Natural killer cell treated with Interleukin-12 subunit alpha and Interleukin-12 subunit beta and Interleukin-15 and Interleukin-18, amount 100 ng/mL, for 72 hours (primary cell): ENCODE results near the gene WNT8A. TPM values are rescaled to one million over a fixed set of nuclear protein-coding genes. Genes with fewer than 3 reads are reported as not detected.
"Not testable (repeated sequence)": the region's sequence is repeated elsewhere in the genome, so short reads cannot be mapped to it uniquely, and the experiment has no call there.

Experiments
- ATAC-seq, 2 donors: fragments of 150-1000 bp; cut with Tn5 transposase in 1 of 2; sonication (Bioruptor Pico), chemical (Tn5 transposase) in 1 of 2; 2 replicates each; pipeline ENCODE4 v1.10.0; 2021
- DNase-seq: peaks from one replicate; pipeline ENCODE4 v3.0.0; 2022; ENCODE audit warnings: low spot score
- H3K27ac Mint-ChIP-seq, 2 donors: 1 replicate in 1 of 2; 2 replicates in 1 of 2; pipeline ENCODE4 v1.8.0; 2022; ENCODE audit warnings: mixed read lengths in 2 of 2, mild to moderate bottlenecking in 1 of 2, moderate library complexity in 1 of 2
- H3K27me3 Mint-ChIP-seq, 2 donors: 1 replicate in 1 of 2; 2 replicates in 1 of 2; pipeline ENCODE4 v1.8.0; 2022; ENCODE audit warnings: mixed read lengths in 2 of 2
- H3K36me3 Mint-ChIP-seq: one replicate; pipeline ENCODE4 v1.8.0; 2022; ENCODE audit warnings: mixed read lengths
- H3K4me1 Mint-ChIP-seq, 2 donors: 1 replicate in 1 of 2; 2 replicates in 1 of 2; pipeline ENCODE4 v1.8.0; 2022; ENCODE audit warnings: low read depth in 2 of 2, mixed read lengths in 2 of 2, mild to moderate bottlenecking in 1 of 2
- H3K4me3 Mint-ChIP-seq: one replicate; pipeline ENCODE4 v1.8.0; 2022; ENCODE audit warnings: mixed read lengths
- H3K9me3 Mint-ChIP-seq: 2 replicates; pipeline ENCODE4 v1.8.0; 2022; ENCODE audit warnings: mixed read lengths
- total RNA-seq, 2 donors: library from RNA; stranded (reverse); gene quantifications; one replicate each; pipeline ENCODE4 v1.2.3, GENCODE V29; 2022

WNT8A gene
- total RNA-seq: not detected

DNA sequence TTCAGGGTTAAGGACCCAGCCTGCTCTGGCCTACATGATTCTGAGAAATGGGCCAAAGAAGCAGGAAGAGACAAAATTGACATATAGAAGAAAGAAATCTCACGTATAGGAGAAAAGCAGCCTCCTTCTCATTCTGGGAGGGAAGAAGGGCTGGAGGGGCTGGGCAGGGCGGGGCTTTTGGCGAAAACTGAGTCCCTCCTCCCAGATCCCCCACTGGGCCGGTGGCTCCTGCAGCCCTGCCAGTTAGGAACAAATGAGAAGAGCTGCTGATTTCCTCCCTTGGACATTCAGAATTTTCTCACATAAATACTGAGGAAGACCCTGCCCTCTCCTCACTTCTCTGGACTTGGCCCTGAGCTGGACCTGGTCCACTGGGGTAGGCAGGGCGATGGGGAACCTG lies at the start of gene WNT8A:
Gene WNT8A, plus strand, starts transcription at position 332 of the 400 bp plus-strand sequence. CDS start 95 bp downstream, outside the sequence.
- H3K27me3 Mint-ChIP-seq: peaks cover 0 to 6% of the 10 kb centered on the region in 2 donors
- DNase-seq (no peak), ATAC-seq (no peak)
- no peak within 1 kb of the TSS for H3K27ac Mint-ChIP-seq
- no peaks in the 10 kb centered on the region for H3K9me3 Mint-ChIP-seq
- no peak within 1 kb of the TSS for H3K4me3 Mint-ChIP-seq
- no peaks in the 10 kb centered on the region for H3K36me3 Mint-ChIP-seq
- H3K4me1 Mint-ChIP-seq: no peaks in the 10 kb centered on the region

DNA sequence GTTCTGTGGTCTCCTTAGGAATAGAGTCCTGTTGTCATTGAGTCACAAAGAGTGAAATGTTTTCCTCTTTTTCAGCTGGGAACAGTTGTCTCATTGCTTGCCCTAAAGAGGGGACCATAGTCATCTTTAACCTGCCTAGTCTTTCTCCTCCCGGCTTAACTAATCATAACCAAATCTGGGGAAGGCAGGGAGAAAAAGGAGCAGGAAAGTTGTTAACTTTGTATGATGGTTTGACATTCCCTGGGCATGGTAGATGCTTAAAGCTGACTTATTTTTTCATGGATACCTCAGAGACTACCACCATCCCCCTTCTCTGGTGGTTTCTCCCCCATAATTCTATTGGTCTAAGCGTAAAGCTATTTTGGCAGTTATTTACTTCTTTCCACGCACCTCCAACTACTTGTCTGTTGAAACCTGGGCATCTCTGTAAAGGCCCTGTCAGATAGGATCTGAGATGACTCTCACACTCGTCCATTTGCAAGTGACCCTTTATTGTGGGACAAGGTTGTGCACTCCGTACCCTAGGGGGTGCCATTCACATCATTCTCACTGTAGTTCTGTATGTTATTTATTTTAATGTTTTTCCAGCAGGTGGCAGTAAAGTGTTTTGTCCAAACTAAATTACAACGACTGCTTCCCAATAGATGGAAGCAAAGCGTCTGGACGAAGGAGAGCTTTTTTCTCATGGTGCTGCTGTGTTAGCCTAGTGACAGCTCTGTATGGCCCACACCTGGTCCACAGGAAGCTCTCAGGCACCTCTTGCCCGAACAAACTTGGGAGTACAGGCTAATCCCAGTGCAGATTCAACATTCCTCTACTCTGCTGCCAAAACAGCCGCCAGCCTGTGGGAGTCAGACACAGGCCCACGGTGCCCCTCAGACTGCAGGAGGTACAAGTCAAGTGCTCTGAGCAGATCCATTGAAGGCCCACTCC lies 48.0 kb upstream of the WNT8A start:
- ATAC-seq: peak; percentile 68 to 71
- Mint-ChIP-seq H3K9me3 (no peaks in the 10 kb centered on the region), H3K27ac (no peak overlapping the region), H3K27me3 (no peaks in the 10 kb centered on the region), H3K36me3 (peaks cover 6% of the 10 kb centered on the region), H3K4me3 (peak overlapping the region; percentile 19), H3K4me1 (peaks cover 22% of the 10 kb centered on the region in 2 donors)
- peak; percentile 76 for DNase-seq

DNA sequence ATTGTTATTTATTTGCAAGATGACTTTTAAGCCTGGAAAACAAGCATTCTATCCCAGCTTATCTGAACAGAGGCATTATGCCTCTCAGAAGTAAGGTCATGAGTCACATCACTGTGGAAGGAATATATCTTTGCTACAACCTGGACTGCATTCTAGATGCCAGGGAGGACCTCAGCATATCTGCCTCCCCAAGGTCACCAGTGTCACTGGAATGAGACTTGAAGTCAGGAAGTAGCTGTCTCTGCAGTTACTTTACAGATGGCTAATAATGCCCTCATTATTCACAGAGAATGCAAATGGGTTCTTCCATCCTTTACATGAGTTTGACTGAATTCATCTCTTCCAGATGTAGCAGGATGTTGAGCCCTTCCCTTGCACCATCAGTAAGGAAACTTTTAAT lies 46.6 kb upstream of the WNT8A start:
- Mint-ChIP-seq H3K27me3 (peaks cover 0 to 3% of the 10 kb centered on the region in 2 donors), H3K36me3 (no peaks in the 10 kb centered on the region), H3K27ac (no peak overlapping the region), H3K4me1 (peaks cover 8 to 12% of the 10 kb centered on the region in 2 donors), H3K4me3 (no peak overlapping the region), H3K9me3 (no peaks in the 10 kb centered on the region)
- ATAC-seq (no peak), DNase-seq (no peak)

- Mint-ChIP-seq H3K9me3 (no peaks in the 10 kb centered on the region), H3K4me3 (no peak overlapping the region), H3K36me3 (no peaks in the 10 kb centered on the region), H3K4me1 (peaks cover 7 to 11% of the 10 kb centered on the region in 2 donors), H3K27ac (peak overlapping the region in 1 of 2 donors; percentile 14), H3K27me3 (peaks cover 0 to 3% of the 10 kb centered on the region in 2 donors)
- ATAC-seq (no peak), DNase-seq (no peak)
These were observed 45.8 kb upstream of the WNT8A start for GRCh38 chr5:138037907-138038633.

DNA sequence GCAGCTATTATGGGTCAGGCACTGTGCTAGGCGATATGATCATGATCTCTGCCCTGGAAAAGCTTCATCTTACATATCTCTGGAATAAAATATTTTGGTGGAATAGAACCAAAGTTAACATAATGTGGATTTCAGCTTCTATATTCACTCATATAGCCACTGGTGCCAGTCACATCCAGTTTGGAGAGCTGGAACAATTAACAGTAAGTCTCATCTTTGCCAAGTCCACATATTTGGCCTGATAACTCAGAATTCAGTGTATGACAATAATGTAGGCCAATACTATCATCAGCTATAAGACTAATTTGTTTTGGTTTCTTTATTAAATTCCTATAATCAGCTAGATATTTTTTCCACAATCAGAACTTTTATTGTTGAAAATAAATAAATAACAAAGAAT lies 45.0 kb upstream of the WNT8A start:
- H3K27ac Mint-ChIP-seq: no peak overlapping the region
- no peaks in the 10 kb centered on the region for H3K9me3 Mint-ChIP-seq
- ATAC-seq: no peak
- DNase-seq: no peak
- H3K4me1 Mint-ChIP-seq: peaks cover 6 to 7% of the 10 kb centered on the region in 2 donors
- no peak overlapping the region for H3K4me3 Mint-ChIP-seq
- peaks cover 0 to 3% of the 10 kb centered on the region in 2 donors for H3K27me3 Mint-ChIP-seq
- no peaks in the 10 kb centered on the region for H3K36me3 Mint-ChIP-seq

GRCh38 chr5:138045283-138045682 lies 38.5 kb upstream of the WNT8A start:
- not testable (repeated sequence) for H3K27me3 Mint-ChIP-seq, H3K27ac Mint-ChIP-seq

GRCh38 chr5:138051441-138052296 lies 32.2 kb upstream of the WNT8A start:
- H3K4me3 Mint-ChIP-seq: no peak overlapping the region
- H3K27me3 Mint-ChIP-seq: peaks cover 0 to 5% of the 10 kb centered on the region in 2 donors
- H3K4me1 Mint-ChIP-seq: no peaks in the 10 kb centered on the region
- no peaks in the 10 kb centered on the region for H3K9me3 Mint-ChIP-seq
- ATAC-seq (no peak), DNase-seq (no peak)
- H3K36me3 Mint-ChIP-seq: no peaks in the 10 kb centered on the region
- no peak overlapping the region for H3K27ac Mint-ChIP-seq

More at GRCh38 chr5:138045283-138045682, 38.5 kb upstream of the WNT8A start:
- H3K36me3 Mint-ChIP-seq, H3K9me3 Mint-ChIP-seq, DNase-seq, H3K4me3 Mint-ChIP-seq, H3K4me1 Mint-ChIP-seq, ATAC-seq: not testable (repeated sequence)

GRCh38 chr5:138052718-138053117 lies 31.1 kb upstream of the WNT8A start:
- H3K36me3 Mint-ChIP-seq, DNase-seq, H3K27me3 Mint-ChIP-seq, H3K9me3 Mint-ChIP-seq, H3K27ac Mint-ChIP-seq, H3K4me1 Mint-ChIP-seq, ATAC-seq, H3K4me3 Mint-ChIP-seq: not testable (repeated sequence)

DNA sequence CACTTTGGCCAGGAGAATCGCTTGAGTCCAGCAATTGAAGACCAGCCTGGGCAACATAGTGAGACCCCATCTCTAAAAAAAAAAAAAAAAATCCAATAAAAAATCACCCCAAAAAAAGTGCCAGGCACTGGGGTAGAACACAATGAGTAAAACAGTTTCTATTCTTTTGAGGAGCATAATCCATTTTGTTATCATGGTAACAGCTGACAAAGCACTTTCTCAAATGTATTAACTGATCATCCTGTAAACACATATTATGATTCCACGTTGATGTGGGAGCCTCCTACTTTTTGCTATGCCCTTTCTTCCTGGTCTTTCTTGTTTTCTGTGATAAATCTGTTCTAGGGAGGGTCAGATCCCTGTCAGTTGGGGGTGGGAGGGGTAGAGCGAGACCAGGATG lies 30.3 kb upstream of the WNT8A start:
- Mint-ChIP-seq H3K27ac (no peak overlapping the region), H3K36me3 (no peaks in the 10 kb centered on the region), H3K27me3 (peaks cover 0 to 5% of the 10 kb centered on the region in 2 donors), H3K4me1 (no peaks in the 10 kb centered on the region), H3K4me3 (no peak overlapping the region), H3K9me3 (no peaks in the 10 kb centered on the region)
- DNase-seq: no peak
- no peak for ATAC-seq

DNA sequence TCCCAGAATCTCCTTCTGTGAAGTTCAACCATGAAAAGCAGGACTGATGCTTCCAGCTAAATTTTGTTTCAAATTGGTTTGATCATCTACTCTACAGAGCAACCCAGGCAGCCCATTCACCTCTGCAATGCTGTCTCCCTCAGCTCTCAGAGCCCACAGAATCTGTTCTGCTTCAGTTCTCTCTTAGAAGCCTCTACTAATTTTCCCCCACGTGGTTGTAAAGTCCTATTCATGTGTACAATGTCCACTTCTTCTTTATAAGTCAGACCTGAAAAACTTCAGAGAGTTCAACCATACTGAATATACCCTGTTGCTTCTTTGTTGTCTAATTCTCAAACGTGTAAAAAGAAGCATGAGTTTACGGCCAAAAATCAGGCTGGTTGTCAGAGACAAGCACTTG lies 29.6 kb upstream of the WNT8A start:
- Mint-ChIP-seq H3K4me3 (no peak overlapping the region), H3K4me1 (no peaks in the 10 kb centered on the region), H3K27me3 (peaks cover 0 to 5% of the 10 kb centered on the region in 2 donors), H3K27ac (no peak overlapping the region), H3K9me3 (no peaks in the 10 kb centered on the region), H3K36me3 (no peaks in the 10 kb centered on the region)
- DNase-seq: no peak
- no peak for ATAC-seq

DNA sequence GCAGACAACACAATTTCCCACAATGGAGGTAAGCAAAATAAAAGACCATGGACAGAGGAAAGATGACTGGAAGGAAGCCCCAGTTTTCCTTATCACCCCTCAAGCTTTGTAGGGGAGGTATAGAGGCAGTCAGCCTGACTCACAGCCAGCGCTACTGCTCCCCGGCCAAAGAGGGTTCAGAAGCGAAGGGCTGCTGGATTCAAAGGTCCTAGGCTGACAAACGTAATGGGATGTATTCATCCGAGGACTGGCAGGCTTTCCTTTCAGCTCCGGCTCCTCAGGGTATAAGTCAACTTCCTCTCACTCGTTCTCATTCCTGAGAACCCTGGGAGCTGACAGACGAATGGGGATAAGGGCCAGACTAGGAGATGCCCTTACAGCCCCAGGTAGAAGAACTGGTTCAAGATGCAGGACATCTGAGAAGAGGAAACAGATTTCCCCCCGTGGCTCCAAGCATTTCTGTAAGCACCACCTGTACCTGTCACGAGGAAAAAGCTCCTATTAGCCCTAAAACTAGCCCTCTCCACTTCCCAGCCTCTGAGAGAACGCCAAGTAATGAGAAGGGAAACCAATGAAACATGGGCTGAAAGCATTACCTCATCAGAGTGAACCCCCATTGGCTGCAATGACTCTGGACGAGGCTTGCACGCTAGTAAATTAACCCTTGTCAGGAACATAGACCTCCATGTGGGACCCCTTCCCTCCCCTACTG lies 28.8 kb upstream of the WNT8A start:
- Mint-ChIP-seq H3K27me3 (peaks cover 0 to 5% of the 10 kb centered on the region in 2 donors), H3K4me3 (no peak overlapping the region), H3K36me3 (no peaks in the 10 kb centered on the region), H3K27ac (no peak overlapping the region), H3K4me1 (no peaks in the 10 kb centered on the region), H3K9me3 (no peaks in the 10 kb centered on the region)
- ATAC-seq: no peak
- DNase-seq: no peak

GRCh38 chr5:138064526-138064925 lies 19.3 kb upstream of the WNT8A start:
- no peak for DNase-seq
- no peaks in the 10 kb centered on the region for H3K9me3 Mint-ChIP-seq
- no peak overlapping the region for H3K4me3 Mint-ChIP-seq
- H3K4me1 Mint-ChIP-seq: peaks cover 0 to 6% of the 10 kb centered on the region in 2 donors
- H3K36me3 Mint-ChIP-seq: no peaks in the 10 kb centered on the region
- no peak overlapping the region for H3K27ac Mint-ChIP-seq
- ATAC-seq: no peak
- no peaks in the 10 kb centered on the region for H3K27me3 Mint-ChIP-seq

DNA sequence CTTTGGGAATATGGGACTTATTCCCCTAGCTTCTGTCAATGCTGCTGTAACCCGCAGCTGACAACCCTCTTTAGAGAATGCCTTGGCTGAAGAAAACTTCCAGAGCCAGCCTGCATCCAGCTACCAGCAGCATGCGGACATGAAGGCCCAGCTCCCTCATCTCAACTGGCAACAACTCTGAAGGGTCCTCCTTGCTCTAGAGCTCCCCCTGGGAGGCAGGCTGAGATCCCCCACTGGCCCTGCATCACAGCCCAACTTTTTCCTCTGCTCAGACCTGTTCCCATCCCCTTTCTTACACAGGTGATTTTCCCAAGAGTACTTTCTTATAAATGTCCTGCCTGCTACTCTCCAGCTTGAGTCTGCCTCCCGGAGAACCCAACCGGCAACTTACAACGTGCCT lies 18.7 kb upstream of the WNT8A start:
- Mint-ChIP-seq H3K4me1 (peaks cover 0 to 6% of the 10 kb centered on the region in 2 donors), H3K4me3 (no peak overlapping the region), H3K27me3 (no peaks in the 10 kb centered on the region), H3K27ac (no peak overlapping the region), H3K9me3 (no peaks in the 10 kb centered on the region), H3K36me3 (no peaks in the 10 kb centered on the region)
- ATAC-seq: peak in 1 of 2 donors; percentile 24
- DNase-seq: no peak
